ENCODE data around the gene PIP4K2A. TPM values are rescaled to one million over a fixed set of nuclear protein-coding genes. Genes with fewer than 3 reads are reported as not detected.
A peak's percentile ranks its signal among the peaks of the same experiment; 100 is the strongest.

PIP4K2A gene
- total RNA-seq, 1 experiment from 2014 or later = 24.2 TPM

DNA sequence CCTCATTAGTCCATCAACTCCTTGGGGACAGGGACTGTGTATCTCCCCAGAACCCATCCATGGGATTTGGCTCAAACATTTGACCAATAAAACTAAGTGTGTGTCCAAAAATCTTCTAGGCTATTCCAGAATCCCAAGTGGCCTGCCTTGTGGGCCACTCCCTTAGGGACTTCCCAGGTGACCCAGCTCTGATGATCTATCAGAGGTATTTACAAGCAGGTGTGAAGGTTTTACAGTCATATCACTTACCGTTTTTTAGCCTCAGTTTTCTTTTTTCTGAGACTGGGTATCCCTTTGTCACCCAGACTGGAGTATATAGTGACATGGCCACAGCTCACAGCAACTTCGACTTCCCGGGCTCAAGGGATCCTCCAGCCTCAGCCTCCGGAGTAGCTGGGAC is 64.4 kb downstream of the PIP4K2A start:
- no TSS peak for BruUV-seq (replicated peaks)
- Mint-ChIP-seq H3K36me3 (ENCODE audit: insufficient read depth, unreplicated experiment) (peaks cover 5% of the 10 kb centered on the region), H3K9me3 (ENCODE audit: low read depth, unreplicated experiment) (no peaks in the 10 kb centered on the region), H3K4me3 (ENCODE audit: low read depth, unreplicated experiment) (no peak overlapping the region), H3K27ac (ENCODE audit: unreplicated experiment) (no peak overlapping the region), H3K4me1 (ENCODE audit: low read depth, unreplicated experiment) (peaks cover 40% of the 10 kb centered on the region), H3K27me3 (ENCODE audit: unreplicated experiment) (no peaks in the 10 kb centered on the region)
- CTCF ChIA-PET = no interaction called here
- TF ChIP-seq, protein P1, sequence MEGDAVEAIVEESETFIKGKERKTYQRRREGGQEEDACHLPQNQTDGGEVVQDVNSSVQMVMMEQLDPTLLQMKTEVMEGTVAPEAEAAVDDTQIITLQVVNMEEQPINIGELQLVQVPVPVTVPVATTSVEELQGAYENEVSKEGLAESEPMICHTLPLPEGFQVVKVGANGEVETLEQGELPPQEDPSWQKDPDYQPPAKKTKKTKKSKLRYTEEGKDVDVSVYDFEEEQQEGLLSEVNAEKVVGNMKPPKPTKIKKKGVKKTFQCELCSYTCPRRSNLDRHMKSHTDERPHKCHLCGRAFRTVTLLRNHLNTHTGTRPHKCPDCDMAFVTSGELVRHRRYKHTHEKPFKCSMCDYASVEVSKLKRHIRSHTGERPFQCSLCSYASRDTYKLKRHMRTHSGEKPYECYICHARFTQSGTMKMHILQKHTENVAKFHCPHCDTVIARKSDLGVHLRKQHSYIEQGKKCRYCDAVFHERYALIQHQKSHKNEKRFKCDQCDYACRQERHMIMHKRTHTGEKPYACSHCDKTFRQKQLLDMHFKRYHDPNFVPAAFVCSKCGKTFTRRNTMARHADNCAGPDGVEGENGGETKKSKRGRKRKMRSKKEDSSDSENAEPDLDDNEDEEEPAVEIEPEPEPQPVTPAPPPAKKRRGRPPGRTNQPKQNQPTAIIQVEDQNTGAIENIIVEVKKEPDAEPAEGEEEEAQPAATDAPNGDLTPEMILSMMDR (IDR thresholded peaks at IDR 0.05; ENCODE audit: unreplicated experiment) = no peak
- no peak for DNase-seq
- intact Hi-C loops (cut with micrococcal nuclease; ENCODE audit: unreplicated experiment) = no loop called here

DNA sequence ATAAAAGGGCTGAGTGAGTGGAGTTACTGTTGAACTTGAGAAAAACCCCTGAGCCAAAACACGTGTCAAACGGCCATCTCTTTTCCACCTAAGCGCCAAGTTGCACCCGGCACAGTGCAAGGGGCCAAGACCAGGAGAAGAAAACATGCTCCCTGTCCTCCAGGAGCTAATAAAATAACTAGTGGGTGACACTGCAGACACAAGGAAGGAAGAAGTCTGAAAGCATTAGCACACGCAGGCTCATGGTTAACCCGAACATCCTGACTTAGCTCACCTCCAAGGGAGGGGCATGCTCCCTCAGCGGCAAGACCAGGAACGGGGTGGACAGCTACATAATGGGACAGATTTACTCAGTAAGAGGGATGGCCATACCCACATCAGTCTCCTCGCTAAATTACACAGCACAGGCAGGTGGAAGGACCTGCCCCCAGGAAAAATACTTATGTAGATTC is 65.0 kb downstream of the PIP4K2A start:
- H3K4me1 Mint-ChIP-seq (ENCODE audit: low read depth, unreplicated experiment) = peaks cover 45% of the 10 kb centered on the region
- DNase-seq = no peak

DNA sequence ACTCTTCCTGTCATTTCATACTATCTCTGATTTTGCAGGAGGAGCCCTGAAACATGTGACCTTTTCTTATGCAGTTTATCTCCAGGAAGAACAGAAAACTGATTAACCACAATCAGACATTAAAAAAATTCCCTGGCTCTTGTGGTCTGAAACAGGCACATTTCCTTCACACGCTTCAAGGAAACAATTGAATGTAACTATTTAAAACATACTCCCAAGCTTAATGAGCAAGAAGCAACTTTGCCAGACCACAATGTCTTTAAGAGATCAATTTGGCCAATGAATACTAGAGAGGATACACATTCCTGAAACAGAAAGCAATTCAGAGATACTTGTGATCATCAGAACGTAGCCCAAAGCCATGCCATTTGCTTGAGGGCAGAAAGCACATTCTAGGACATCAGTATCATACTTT is 65.8 kb downstream of the PIP4K2A start:
- peaks cover 54% of the 10 kb centered on the region for H3K4me1 Mint-ChIP-seq (ENCODE audit: low read depth, unreplicated experiment)
- DNase-seq = no peak
- H3K27ac Mint-ChIP-seq (ENCODE audit: unreplicated experiment) = no peak overlapping the region
- no peaks in the 10 kb centered on the region for H3K9me3 Mint-ChIP-seq (ENCODE audit: low read depth, unreplicated experiment)
- TF ChIP-seq, protein P1 (IDR thresholded peaks at IDR 0.05; ENCODE audit: unreplicated experiment) = no peak
- CTCF ChIA-PET = interaction anchor here (1.0 kb wide), 1 partner anchor 33 kb away, joined by 3 read pairs; no protein-coding TSS in a partner anchor
- peak overlapping the region; percentile 22 for H3K4me3 Mint-ChIP-seq (ENCODE audit: low read depth, unreplicated experiment)
- peaks cover 10% of the 10 kb centered on the region for H3K36me3 Mint-ChIP-seq (ENCODE audit: insufficient read depth, unreplicated experiment)
- intact Hi-C loops (cut with micrococcal nuclease; ENCODE audit: unreplicated experiment) = no loop called here
- no TSS peak for BruUV-seq (replicated peaks)
- no peaks in the 10 kb centered on the region for H3K27me3 Mint-ChIP-seq (ENCODE audit: unreplicated experiment)

More for the DNA sequence above, 65.0 kb downstream of the PIP4K2A start:
- peak overlapping the region; percentile 27 for H3K27ac Mint-ChIP-seq (ENCODE audit: unreplicated experiment)
- peaks cover 5% of the 10 kb centered on the region for H3K36me3 Mint-ChIP-seq (ENCODE audit: insufficient read depth, unreplicated experiment)
- intact Hi-C loops (cut with micrococcal nuclease; ENCODE audit: unreplicated experiment) = no loop called here
- CTCF ChIA-PET = no interaction called here
- no peaks in the 10 kb centered on the region for H3K27me3 Mint-ChIP-seq (ENCODE audit: unreplicated experiment)
- BruUV-seq (replicated peaks) = no TSS peak
- H3K4me3 Mint-ChIP-seq (ENCODE audit: low read depth, unreplicated experiment) = peak overlapping the region; percentile 27
- TF ChIP-seq, protein P1 (IDR thresholded peaks at IDR 0.05; ENCODE audit: unreplicated experiment) = no peak
- no peaks in the 10 kb centered on the region for H3K9me3 Mint-ChIP-seq (ENCODE audit: low read depth, unreplicated experiment)

DNA sequence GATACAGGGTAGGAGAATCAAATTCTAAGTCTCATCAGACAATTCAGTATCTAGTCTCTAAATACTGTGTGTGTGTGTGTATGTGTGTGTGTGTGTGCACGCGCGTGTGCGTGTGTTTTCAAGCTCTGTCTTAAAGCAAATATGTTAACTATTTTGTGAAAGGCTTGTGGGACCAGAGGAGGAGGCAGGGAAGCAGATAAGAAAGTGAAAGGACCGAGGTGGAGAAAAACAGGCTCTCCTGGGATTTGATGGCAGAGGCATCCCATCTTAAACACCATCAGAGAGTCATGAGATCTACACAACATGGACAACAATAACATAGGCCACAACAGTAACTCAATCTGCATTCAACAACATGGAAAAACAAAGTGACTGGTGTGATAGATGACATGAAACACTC is 67.1 kb downstream of the PIP4K2A start:
- no peak overlapping the region for H3K4me3 Mint-ChIP-seq (ENCODE audit: low read depth, unreplicated experiment)
- no peaks in the 10 kb centered on the region for H3K27me3 Mint-ChIP-seq (ENCODE audit: unreplicated experiment)
- no TSS peak for BruUV-seq (replicated peaks)
- H3K27ac Mint-ChIP-seq (ENCODE audit: unreplicated experiment) = no peak overlapping the region
- no peak for DNase-seq
- peaks cover 13% of the 10 kb centered on the region for H3K36me3 Mint-ChIP-seq (ENCODE audit: insufficient read depth, unreplicated experiment)
- no peaks in the 10 kb centered on the region for H3K9me3 Mint-ChIP-seq (ENCODE audit: low read depth, unreplicated experiment)
- CTCF ChIA-PET = no interaction called here
- peaks cover 64% of the 10 kb centered on the region for H3K4me1 Mint-ChIP-seq (ENCODE audit: low read depth, unreplicated experiment)
- TF ChIP-seq, protein P1 (IDR thresholded peaks at IDR 0.05; ENCODE audit: unreplicated experiment) = no peak
- intact Hi-C loops (cut with micrococcal nuclease; ENCODE audit: unreplicated experiment) = no loop called here

Data from Calu3 (cell line).